Prostate gland (tissue), 2 donors: ENCODE measurements around the gene ARRB1. TPM values are rescaled to one million over a fixed set of nuclear protein-coding genes. Genes with fewer than 3 reads are reported as not detected.
"Not testable (repeated sequence)": the region's sequence is repeated elsewhere in the genome, so short reads cannot be mapped to it uniquely, and the experiment has no call there.

Experiments
- DNase-seq: peaks from one replicate; pipeline ENCODE4 v3.0.0-alpha.2; 2019; ENCODE audit warnings: low spot score
- H3K27ac ChIP-seq, 2 donors: fragments of 200-600 bp; sonication (generic); 2 replicates each; pipeline ENCODE4 v1.5.1; 2017 to 2019
- H3K27me3 ChIP-seq: fragments of 200-600 bp; sonication (generic); replicated peaks from 2 replicates; pipeline ENCODE4 v1.5.1; 2019; ENCODE audit not compliant: insufficient read depth
- H3K36me3 ChIP-seq, 2 donors: fragments of 200-600 bp; sonication (generic); 1 replicate in 1 of 2; 2 replicates in 1 of 2; pipeline versions ENCODE4 v1.5.1 to v1.8.1; 2017 to 2019
- H3K4me1 ChIP-seq: fragments of 200-600 bp; sonication (generic); replicated peaks from 2 replicates; pipeline ENCODE4 v1.5.1; 2019
- H3K4me3 ChIP-seq, 2 donors: fragments of 200-600 bp; sonication (generic); 2 replicates each; pipeline ENCODE4 v1.5.1; 2017 to 2019
- H3K9me3 ChIP-seq: fragments of 200-600 bp; sonication (generic); 2 replicates; pipeline ENCODE4 v1.5.1; 2017
- CTCF ChIP-seq, 4 experiments: fragments of 200-600 bp in 2 of 4; fragments of 450-650 bp in 2 of 4; sonication (generic) in 2 of 4; IDR thresholded peaks; 1 replicate in 3 of 4; 2 replicates in 1 of 4; pipeline ENCODE4 v1.5.1; 2016 to 2019; ENCODE audit warnings: antibody characterized with exemption in 4 of 4, mild to moderate bottlenecking in 2 of 4, moderate library complexity in 2 of 4
- POLR2A ChIP-seq: fragments of 450-650 bp; IDR thresholded peaks from one replicate; pipeline ENCODE4 v1.6.1; 2016; ENCODE audit warnings: antibody characterized with exemption, mild to moderate bottlenecking
- POLR2AphosphoS5 ChIP-seq: sonication (generic); formaldehyde crosslinking; IDR thresholded peaks from one replicate; pipeline ENCODE4 v1.6.1; 2017; ENCODE audit warnings: antibody characterized with exemption
- WGBS: methylation state at CpG from one replicate; pipeline ENCODE4 v1.1.5; 2018; 5-methylcytosine and 5-hydroxymethylcytosine counted together
- intact Hi-C: fragments of 100-400 bp; cut with DNase I; formaldehyde crosslinking; loops from one replicate; pipeline ENCODE4 v1.14.2; 2022
- total RNA-seq, 2 donors: library from RNA; depleted of rRNA; stranded (reverse); fragments of >200 nt; gene quantifications; one replicate each; pipeline ENCODE4 v1.1.0, GENCODE V29; 2016

The ARRB1 gene
- total RNA-seq, 2 donors from 2014 or later = 31.9 to 64.7 TPM

- DNase-seq = no peak
- TF ChIP-seq CTCF (IDR thresholded peaks at IDR 0.05) (no peak), POLR2AphosphoS5 (no peak), POLR2A (no peak)
- no peaks in the 10 kb centered on the region for H3K36me3 ChIP-seq
- H3K9me3 ChIP-seq = no peaks in the 10 kb centered on the region
- H3K4me3 ChIP-seq = no peak overlapping the region
- no peak overlapping the region for H3K27ac ChIP-seq
- 77% methylated on average over 10 of the region's 10 CpGs for WGBS
- H3K27me3 ChIP-seq = no peaks in the 10 kb centered on the region
- intact Hi-C loops = no loop called here
- peaks cover 12% of the 10 kb centered on the region for H3K4me1 ChIP-seq
Observed at GRCh38 chr11:75306529-75306928, 44.9 kb downstream of the ARRB1 start.

- DNase-seq = no peak
- no peak overlapping the region for H3K27ac ChIP-seq
- WGBS = 82% methylated on average over 6 of the region's 6 CpGs
- intact Hi-C loops = no loop called here
- H3K27me3 ChIP-seq = no peaks in the 10 kb centered on the region
- TF ChIP-seq POLR2AphosphoS5 (no peak), POLR2A (no peak), CTCF (IDR thresholded peaks at IDR 0.05) (no peak)
- no peak overlapping the region for H3K4me3 ChIP-seq
- no peaks in the 10 kb centered on the region for H3K9me3 ChIP-seq
- no peaks in the 10 kb centered on the region for H3K36me3 ChIP-seq
- peaks cover 12% of the 10 kb centered on the region for H3K4me1 ChIP-seq
Observed at GRCh38 chr11:75305993-75306392, 45.5 kb downstream of the ARRB1 start.

GRCh38 chr11:75305452-75305851 lies 46.0 kb downstream of the ARRB1 start:
- H3K4me1 ChIP-seq = peaks cover 12% of the 10 kb centered on the region
- intact Hi-C loops = no loop called here

GRCh38 chr11:75304941-75305340 lies 46.5 kb downstream of the ARRB1 start:
- H3K27ac ChIP-seq, H3K4me3 ChIP-seq, H3K36me3 ChIP-seq, H3K9me3 ChIP-seq, H3K27me3 ChIP-seq, intact Hi-C loops, DNase-seq: not testable (repeated sequence)
- peaks cover 12% of the 10 kb centered on the region for H3K4me1 ChIP-seq
- WGBS = 68% methylated on average over 4 of the region's 4 CpGs

More at GRCh38 chr11:75305452-75305851, 46.0 kb downstream of the ARRB1 start:
- TF ChIP-seq POLR2A = no peak
- TF ChIP-seq POLR2AphosphoS5 = no peak
- TF ChIP-seq CTCF (IDR thresholded peaks at IDR 0.05) = no peak
- Histone ChIP-seq H3K9me3 (no peaks in the 10 kb centered on the region), H3K27ac (no peak overlapping the region), H3K36me3 (no peaks in the 10 kb centered on the region), H3K27me3 (no peaks in the 10 kb centered on the region), H3K4me3 (no peak overlapping the region)
- DNase-seq = no peak
- WGBS = 92% methylated on average over 3 of the region's 3 CpGs

- Histone ChIP-seq H3K4me1 (peaks cover 5% of the 10 kb centered on the region), H3K4me3 (no peak overlapping the region), H3K27me3 (no peaks in the 10 kb centered on the region), H3K9me3 (no peaks in the 10 kb centered on the region), H3K36me3 (no peaks in the 10 kb centered on the region), H3K27ac (no peak overlapping the region)
- no peak for TF ChIP-seq POLR2A
- no peak for TF ChIP-seq CTCF (IDR thresholded peaks at IDR 0.05)
- no peak for TF ChIP-seq POLR2AphosphoS5
- DNase-seq = no peak
- WGBS = 88% methylated on average over 10 of the region's 10 CpGs
- intact Hi-C loops = no loop called here
Observed at GRCh38 chr11:75303544-75304224, 47.8 kb downstream of the ARRB1 start.
